Ishikawa (cell line): ENCODE measurements around the gene LRRN4.

ENCODE experiments used
- CEBPB ChIP-seq: IDR thresholded peaks from 2 replicates; pipeline ENCODE4 v1.6.1; 2012
- CREB1 ChIP-seq: IDR thresholded peaks from 2 replicates; pipeline ENCODE4 v1.6.1; 2012; ENCODE audit warnings: low read depth
- EGR1 ChIP-seq: IDR thresholded peaks from 2 replicates; pipeline ENCODE4 v1.6.1; 2012
- EP300 ChIP-seq: IDR thresholded peaks from 2 replicates; pipeline ENCODE4 v1.6.1; 2012; ENCODE audit warnings: borderline replicate concordance
- FOXM1 ChIP-seq: IDR thresholded peaks from 2 replicates; pipeline ENCODE4 v1.6.1; 2012; ENCODE audit warnings: low read depth, borderline replicate concordance
- MAX ChIP-seq: IDR thresholded peaks from 2 replicates; pipeline ENCODE4 v1.6.1; 2012
- NFIC ChIP-seq: IDR thresholded peaks from 2 replicates; pipeline ENCODE4 v1.6.1; 2012
- RAD21 ChIP-seq: IDR thresholded peaks from 2 replicates; pipeline ENCODE4 v1.6.1; 2012; ENCODE audit warnings: low read depth
- REST ChIP-seq: IDR thresholded peaks from 2 replicates; pipeline ENCODE4 v1.6.1; 2012; ENCODE audit warnings: low read depth, mild to moderate bottlenecking
- TAF1 ChIP-seq: IDR thresholded peaks from 2 replicates; pipeline ENCODE4 v1.6.1; 2012; ENCODE audit warnings: low read depth, mild to moderate bottlenecking
- TCF12 ChIP-seq: IDR thresholded peaks from 2 replicates; pipeline ENCODE4 v1.6.1; 2012; ENCODE audit warnings: low read depth
- TEAD4 ChIP-seq: IDR thresholded peaks from 2 replicates; pipeline ENCODE4 v1.6.1; 2012
- USF1 ChIP-seq: IDR thresholded peaks from 2 replicates; pipeline ENCODE4 v1.6.1; 2012
- YY1 ChIP-seq: IDR thresholded peaks from 2 replicates; pipeline ENCODE4 v1.6.1; 2012; ENCODE audit warnings: low read depth
- ZBTB7A ChIP-seq: IDR thresholded peaks from 2 replicates; pipeline ENCODE4 v1.6.1; 2012; ENCODE audit warnings: low read depth

Gene LRRN4

DNA sequence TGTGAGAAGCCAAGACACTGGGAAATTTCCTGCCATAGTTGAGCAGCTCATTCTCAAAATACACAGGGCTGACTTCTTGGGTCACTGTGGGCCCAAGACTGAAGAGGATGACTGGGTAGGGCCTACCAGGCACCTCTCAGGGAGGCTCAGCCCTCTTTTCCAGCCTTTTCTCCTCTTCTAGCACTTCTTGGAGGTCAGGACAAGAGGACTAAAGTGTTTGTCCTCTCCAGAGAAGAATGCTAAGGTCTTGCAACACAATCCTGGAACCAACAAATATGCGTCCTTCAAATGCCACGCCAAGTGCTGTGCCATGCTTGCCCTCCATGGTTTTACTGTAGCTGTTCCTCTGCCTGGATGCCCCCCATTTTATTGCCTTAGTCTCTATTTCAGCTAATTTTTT is 3.3 kb upstream of the LRRN4 start:
- TF ChIP-seq NFIC (no peak), REST (no peak), TCF12 (no peak), YY1 (no peak), EP300 (no peak), ZBTB7A (no peak), MAX (no peak), USF1 (no peak)

DNA sequence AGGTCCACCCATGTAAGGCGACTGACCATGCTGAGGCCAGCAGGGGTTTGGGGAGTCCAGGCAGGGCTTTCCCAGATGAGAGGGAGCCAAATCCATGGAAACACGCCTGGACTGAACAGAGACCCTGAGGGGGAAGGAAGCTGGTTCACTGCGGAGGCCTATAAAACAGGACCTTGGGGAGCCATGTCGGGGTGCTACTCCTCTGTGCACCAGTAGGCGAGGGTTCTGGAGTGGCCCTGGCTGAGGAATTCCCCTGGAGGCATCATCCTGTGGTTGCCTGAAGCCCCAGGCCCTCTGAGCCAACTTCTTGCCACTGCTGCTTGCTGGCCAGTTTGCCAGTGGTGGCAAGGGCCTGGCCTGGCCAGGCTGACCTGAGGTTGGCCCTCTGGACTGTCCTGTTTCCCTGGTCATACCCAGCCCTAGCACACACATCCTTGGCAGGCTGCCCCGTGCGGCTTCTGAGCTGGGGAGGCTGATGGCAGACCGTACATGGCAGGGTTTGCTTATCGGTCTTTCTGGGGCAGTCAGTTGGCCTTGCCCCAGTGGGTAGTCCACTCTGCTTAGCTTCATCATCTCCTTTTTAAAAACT is 2.2 kb upstream of the LRRN4 start:
- TF ChIP-seq CEBPB (no peak), MAX (no peak), YY1 (no peak), EP300 (no peak), TCF12 (no peak), REST (no peak), TEAD4 (no peak), FOXM1 (no peak), CREB1 (no peak), TAF1 (no peak), USF1 (no peak), NFIC (no peak), RAD21 (no peak)

DNA sequence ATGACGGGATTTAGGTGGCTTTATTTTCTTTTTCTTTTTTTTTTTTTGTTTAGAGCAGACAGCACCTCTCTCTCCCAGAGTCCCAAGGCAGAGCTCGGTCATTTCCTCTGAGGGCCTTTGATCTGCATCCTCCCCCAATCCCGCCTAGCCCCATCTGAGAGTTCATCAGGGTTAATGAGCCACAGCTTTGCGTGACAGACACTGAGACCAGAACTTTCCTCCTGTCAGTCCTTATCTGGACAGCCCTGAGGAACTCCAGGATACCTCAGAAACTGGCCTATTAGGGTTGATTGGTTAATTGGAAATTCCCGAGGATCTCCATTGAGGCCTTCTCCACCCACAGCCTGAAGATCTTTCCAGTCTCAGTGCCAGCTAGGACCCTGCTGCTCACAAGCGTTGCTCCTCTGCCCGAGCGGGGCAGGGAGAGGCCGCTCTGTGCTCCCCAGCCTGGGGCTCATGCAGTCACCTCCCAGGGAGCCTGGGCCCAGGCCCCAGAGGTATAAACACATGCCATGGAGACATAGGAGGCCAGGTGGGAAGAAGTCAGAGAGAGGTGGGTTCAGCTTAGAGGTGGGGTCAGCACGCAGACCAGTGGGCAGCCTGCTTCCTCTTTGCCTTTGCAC is 1.4 kb upstream of the LRRN4 start:
- TF ChIP-seq FOXM1 (no peak), MAX (no peak), ZBTB7A (no peak), EGR1 (no peak), TCF12 (no peak)

- TF ChIP-seq EP300 (no peak), TCF12 (no peak), RAD21 (no peak), TAF1 (no peak), REST (no peak), FOXM1 (no peak), YY1 (no peak), TEAD4 (no peak), CEBPB (no peak), CREB1 (no peak), ZBTB7A (no peak), NFIC (no peak), USF1 (no peak), EGR1 (no peak), MAX (no peak)
Observed at GRCh38 chr20:6053064-6053775, 640 bp downstream of the LRRN4 start.
